Astrocyte (in vitro differentiated cells and primary cell): ENCODE data around the gene FGGY.

Experiments
- EZH2 ChIP-seq: IDR thresholded peaks from 2 replicates; pipeline ENCODE4 v1.6.1; 2012; ENCODE audit warnings: mild to moderate bottlenecking, low read length, inconsistent platforms; ENCODE audit not compliant: insufficient read depth
- TF ChIP-seq, protein P1 (sequence below): IDR thresholded peaks from 2 replicates; pipeline ENCODE4 v1.5.1; 2011; ENCODE audit warnings: low read depth, mild to moderate bottlenecking, inconsistent platforms, low read length, moderate library complexity; ENCODE audit not compliant: insufficient read depth

DNA sequence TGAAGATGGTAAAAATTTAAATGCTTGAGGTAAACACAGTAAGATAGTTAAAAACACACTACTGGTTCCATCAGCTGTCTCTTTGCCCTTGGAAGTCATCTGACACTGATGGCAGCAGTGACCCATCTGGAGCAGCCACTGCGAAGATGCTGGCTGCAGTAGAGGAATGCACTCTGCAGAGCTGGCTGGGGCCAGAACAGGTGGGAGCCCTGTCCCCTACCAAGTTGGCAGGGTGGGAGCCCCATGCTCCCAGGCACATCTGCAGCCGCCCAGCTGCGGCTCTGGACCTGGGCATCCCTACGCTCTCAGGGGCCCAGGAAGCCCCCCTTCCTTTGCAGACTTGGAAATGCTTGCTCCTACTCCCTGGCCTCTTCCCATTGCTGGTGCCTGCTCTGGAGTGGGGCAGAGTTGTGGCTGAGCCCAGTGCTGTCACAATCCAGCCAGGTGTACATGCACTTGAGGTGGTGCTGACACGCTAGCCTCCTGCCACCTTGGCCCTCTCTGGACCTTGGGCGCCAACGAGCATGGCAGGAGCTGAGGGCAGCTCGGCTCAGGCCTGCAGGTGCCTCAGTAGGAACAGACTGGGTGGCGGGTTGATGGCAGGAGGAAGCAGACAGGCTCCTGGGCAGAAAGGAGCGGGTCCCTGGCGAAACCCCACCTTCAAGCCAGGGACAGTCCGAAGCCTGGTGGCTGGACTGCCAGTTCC is 227.0 kb downstream of the FGGY start:
- TF ChIP-seq, protein P1, sequence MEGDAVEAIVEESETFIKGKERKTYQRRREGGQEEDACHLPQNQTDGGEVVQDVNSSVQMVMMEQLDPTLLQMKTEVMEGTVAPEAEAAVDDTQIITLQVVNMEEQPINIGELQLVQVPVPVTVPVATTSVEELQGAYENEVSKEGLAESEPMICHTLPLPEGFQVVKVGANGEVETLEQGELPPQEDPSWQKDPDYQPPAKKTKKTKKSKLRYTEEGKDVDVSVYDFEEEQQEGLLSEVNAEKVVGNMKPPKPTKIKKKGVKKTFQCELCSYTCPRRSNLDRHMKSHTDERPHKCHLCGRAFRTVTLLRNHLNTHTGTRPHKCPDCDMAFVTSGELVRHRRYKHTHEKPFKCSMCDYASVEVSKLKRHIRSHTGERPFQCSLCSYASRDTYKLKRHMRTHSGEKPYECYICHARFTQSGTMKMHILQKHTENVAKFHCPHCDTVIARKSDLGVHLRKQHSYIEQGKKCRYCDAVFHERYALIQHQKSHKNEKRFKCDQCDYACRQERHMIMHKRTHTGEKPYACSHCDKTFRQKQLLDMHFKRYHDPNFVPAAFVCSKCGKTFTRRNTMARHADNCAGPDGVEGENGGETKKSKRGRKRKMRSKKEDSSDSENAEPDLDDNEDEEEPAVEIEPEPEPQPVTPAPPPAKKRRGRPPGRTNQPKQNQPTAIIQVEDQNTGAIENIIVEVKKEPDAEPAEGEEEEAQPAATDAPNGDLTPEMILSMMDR = no peak
- TF ChIP-seq EZH2 = no peak
